Stimulated activated CD4-positive, alpha-beta T cell treated with anti-CD3 and anti-CD28 coated beads, TNF-alpha, amount 100 ng/mL, for 24 hours (primary cell): ENCODE results near the gene AXL.

Source experiments
- DNase-seq, 3 experiments: peaks; one replicate each; pipeline ENCODE4 v3.0.0-alpha.2; 2020; ENCODE audit warnings: low read depth in 3 of 3

Gene AXL

GRCh38 chr19:41308450-41309179, 89.6 kb downstream of the AXL start:
- DNase-seq = peak; percentile 87 to 94 (median 91)

GRCh38 chr19:41309180-41310032, 90.4 kb downstream of the AXL start:
- DNase-seq = no peak

GRCh38 chr19:41310033-41310831, 91.2 kb downstream of the AXL start, which contains the start of gene CCDC97:
Gene CCDC97 (plus strand): TSS chr19:41310172. CDS start chr19:41310311, 139 bp downstream.
- DNase-seq = peak; percentile 77 to 87 (median 85)

- no peak for DNase-seq
These were observed 92.0 kb downstream of the AXL start for GRCh38 chr19:41311072-41311471.
